CD14-positive monocyte (primary cell): Measurements from ENCODE around the gene RBSN. TPM values are rescaled to one million over a fixed set of nuclear protein-coding genes. Genes with fewer than 3 reads are reported as not detected.
A peak's percentile ranks its signal among the peaks of the same experiment; 100 is the strongest.

Source experiments
- DNase-seq, 3 donors: peaks; one replicate each; pipeline ENCODE4 v3.0.0-alpha.2; 2011 to 2022
- H2AFZ ChIP-seq: 2 replicates; pipeline ENCODE4 v1.6.0; 2012; ENCODE audit warnings: mild to moderate bottlenecking, low read depth, low read length, inconsistent platforms; ENCODE audit not compliant: insufficient read depth, poor library complexity, severe bottlenecking
- H3K27ac ChIP-seq, 2 donors: 1 replicate in 1 of 2; 2 replicates in 1 of 2; pipeline ENCODE4 v1.5.1; 2012 to 2013; ENCODE audit warnings: low read length in 2 of 2, control low read depth in 1 of 2, inconsistent platforms in 1 of 2, low read depth in 1 of 2, mild to moderate bottlenecking in 1 of 2
- H3K27me3 ChIP-seq, 2 donors: one replicate each; pipeline versions ENCODE4 v1.6.0 to v1.6.1; 2011 to 2013; ENCODE audit warnings: low read length in 2 of 2; ENCODE audit not compliant: control insufficient read depth in 2 of 2, insufficient read depth in 2 of 2
- H3K36me3 ChIP-seq, 2 donors: replicated peaks in 1 of 2; 1 replicate in 1 of 2; 2 replicates in 1 of 2; pipeline versions ENCODE4 v1.5.1 to v1.6.1; 2012 to 2013; ENCODE audit warnings: low read length in 2 of 2, control low read depth in 1 of 2, inconsistent platforms in 1 of 2, mild to moderate bottlenecking in 1 of 2; ENCODE audit not compliant: insufficient read depth in 2 of 2, control insufficient read depth in 1 of 2
- H3K4me1 ChIP-seq, 2 donors: 1 replicate in 1 of 2; 2 replicates in 1 of 2; pipeline versions ENCODE4 v1.5.1 to v1.6.1; 2012 to 2013; ENCODE audit warnings: low read length in 2 of 2, control low read depth in 1 of 2, inconsistent platforms in 1 of 2, mild to moderate bottlenecking in 1 of 2, moderate library complexity in 1 of 2; ENCODE audit not compliant: insufficient read depth in 2 of 2, control insufficient read depth in 1 of 2
- H3K4me2 ChIP-seq: replicated peaks from 2 replicates; pipeline ENCODE3; 2012; ENCODE audit warnings: low read length, moderate library complexity, mild to moderate bottlenecking; ENCODE audit not compliant: poor library complexity, severe bottlenecking; ENCODE audit errors: extremely low read depth
- H3K4me3 ChIP-seq, 3 experiments: fragments of 200-600 bp in 1 of 3; sonication (generic) in 1 of 3; replicated peaks in 1 of 3; 1 replicate in 2 of 3; 2 replicates in 1 of 3; pipeline ENCODE4 v1.5.1; 2011 to 2013; ENCODE audit warnings: low read length in 3 of 3, mild to moderate bottlenecking in 3 of 3, control low read depth in 2 of 3, low read depth in 2 of 3, inconsistent platforms in 1 of 3, moderate library complexity in 1 of 3
- H3K79me2 ChIP-seq: 2 replicates; pipeline ENCODE4 v1.6.0; 2012; ENCODE audit warnings: mild to moderate bottlenecking, control low read depth, inconsistent platforms, low read length, moderate library complexity; ENCODE audit not compliant: insufficient read depth
- H3K9ac ChIP-seq: 2 replicates; pipeline ENCODE4 v1.6.0; 2017; ENCODE audit warnings: low read length, mild to moderate bottlenecking; ENCODE audit not compliant: insufficient read depth, poor library complexity, severe bottlenecking
- H3K9me3 ChIP-seq, 2 donors: replicated peaks in 1 of 2; 1 replicate in 1 of 2; 2 replicates in 1 of 2; pipeline versions ENCODE4 v1.5.1 to v1.6.1; 2012 to 2013; ENCODE audit warnings: low read length in 2 of 2, control low read depth in 1 of 2; ENCODE audit not compliant: control insufficient read depth in 1 of 2, insufficient read depth in 1 of 2
- H4K20me1 ChIP-seq: 2 replicates; pipeline ENCODE4 v1.6.0; 2012; ENCODE audit warnings: mild to moderate bottlenecking, low read length, control low read depth, moderate library complexity; ENCODE audit not compliant: insufficient read depth
- H3K27ac Mint-ChIP-seq, 7 donors: one replicate each; pipeline ENCODE4 v1.8.0; 2020; ENCODE audit warnings: mild to moderate bottlenecking in 7 of 7, mixed read lengths in 7 of 7, moderate library complexity in 6 of 7, inconsistent platforms in 2 of 7
- H3K27me3 Mint-ChIP-seq, 3 donors: one replicate each; pipeline ENCODE4 v1.8.0; 2021 to 2022; ENCODE audit warnings: low read depth in 3 of 3, mild to moderate bottlenecking in 3 of 3, mixed read lengths in 3 of 3, moderate library complexity in 3 of 3, inconsistent platforms in 1 of 3
- H3K36me3 Mint-ChIP-seq, 2 donors: one replicate each; pipeline ENCODE4 v1.8.0; 2020; ENCODE audit warnings: mixed read lengths in 2 of 2, inconsistent platforms in 1 of 2, mild to moderate bottlenecking in 1 of 2
- H3K4me1 Mint-ChIP-seq: one replicate; pipeline ENCODE4 v1.8.0; 2020; ENCODE audit warnings: mild to moderate bottlenecking, mixed read lengths
- H3K4me3 Mint-ChIP-seq, 2 donors: one replicate each; pipeline ENCODE4 v1.8.0; 2020; ENCODE audit warnings: mild to moderate bottlenecking in 2 of 2, mixed read lengths in 2 of 2, moderate library complexity in 1 of 2
- H3K9me3 Mint-ChIP-seq, 7 donors: one replicate each; pipeline ENCODE4 v1.8.0; 2020 to 2022; ENCODE audit warnings: mixed read lengths in 7 of 7, mild to moderate bottlenecking in 6 of 7, moderate library complexity in 6 of 7, inconsistent platforms in 2 of 7
- CTCF ChIP-seq: fragments of 200-600 bp; IDR thresholded peaks from one replicate; pipeline ENCODE4 v1.8.0; 2022; ENCODE audit warnings: antibody characterized with exemption, mild to moderate bottlenecking
- WGBS: methylation state at CpG from one replicate; pipeline ENCODE4 v1.1.5; 2013; ENCODE audit warnings: missing lambda C conversion rate; ENCODE audit not compliant: insufficient coverage; 5-methylcytosine and 5-hydroxymethylcytosine counted together
- intact Hi-C, 2 donors: fragments of 100-400 bp; cut with micrococcal nuclease; formaldehyde crosslinking; loops; one replicate each; pipeline versions ENCODE4 v1.15.0 to v1.15.1; 2023
- polyA plus RNA-seq, 3 donors: library from polyadenylated mRNA; depleted of rRNA in 1 of 3; unstranded in 2 of 3; stranded (reverse) in 1 of 3; fragments of 300-500 nt in 2 of 3; fragments of >200 nt in 1 of 3; fragmentation: Illumina TruSeq in 2 of 3; gene quantifications; 1 replicate in 2 of 3; 2 replicates in 1 of 3; pipeline ENCODE4 v1.2.3, GENCODE V29; 2012 to 2021

The RBSN gene
- polyA plus RNA-seq, 3 donors: 6.7 to 10.1 (median 8.1) TPM

GRCh38 chr3:15038306-15038705 is 60.6 kb downstream of the RBSN start:
- H3K9me3 ChIP-seq: no peaks in the 10 kb centered on the region
- no peaks in the 10 kb centered on the region for H4K20me1 ChIP-seq
- 95% methylated on average over 4 of the region's 6 CpGs for WGBS
- H3K4me3 ChIP-seq: no peak overlapping the region
- H3K4me1 ChIP-seq: no peaks in the 10 kb centered on the region
- intact Hi-C loops: no loop called here
- H3K36me3 ChIP-seq: peaks cover 89 to 100% of the 10 kb centered on the region in 2 donors
- no peak overlapping the region for H2AFZ ChIP-seq
- no peak overlapping the region for H3K9ac ChIP-seq
- no peak overlapping the region for H3K27ac Mint-ChIP-seq
- DNase-seq: no peak
- peaks cover 88 to 98% of the 10 kb centered on the region in 2 donors for H3K36me3 Mint-ChIP-seq
- no peak for TF ChIP-seq CTCF
- H3K27ac ChIP-seq: no peak overlapping the region
- no peak overlapping the region for H3K4me3 Mint-ChIP-seq
- no peaks in the 10 kb centered on the region for H3K4me1 Mint-ChIP-seq
- H3K79me2 ChIP-seq: no peaks in the 10 kb centered on the region
- H3K9me3 Mint-ChIP-seq: no peaks in the 10 kb centered on the region
- H3K4me2 ChIP-seq: no peak overlapping the region
- H3K27me3 Mint-ChIP-seq: peaks cover 0 to 1% (median 0%) of the 10 kb centered on the region in 3 donors
- H3K27me3 ChIP-seq: no peaks in the 10 kb centered on the region

- Histone ChIP-seq H2AFZ (no peak overlapping the region), H3K9ac (no peak overlapping the region), H3K79me2 (no peaks in the 10 kb centered on the region), H3K4me2 (no peak overlapping the region), H3K27ac (peak overlapping the region in 1 of 2 donors; percentile 3), H3K36me3 (peaks cover 92 to 100% of the 10 kb centered on the region in 2 donors), H3K4me3 (no peak overlapping the region), H3K4me1 (no peaks in the 10 kb centered on the region), H4K20me1 (no peaks in the 10 kb centered on the region), H3K27me3 (no peaks in the 10 kb centered on the region), H3K9me3 (no peaks in the 10 kb centered on the region)
- no peaks in the 10 kb centered on the region for H3K9me3 Mint-ChIP-seq
- no peaks in the 10 kb centered on the region for H3K4me1 Mint-ChIP-seq
- no peak for TF ChIP-seq CTCF
- WGBS: 77% methylated on average over 3 of the region's 3 CpGs
- no peak for DNase-seq
- no peak overlapping the region for H3K4me3 Mint-ChIP-seq
- intact Hi-C loops: no loop called here
- H3K36me3 Mint-ChIP-seq: peaks cover 88 to 98% of the 10 kb centered on the region in 2 donors
- no peaks in the 10 kb centered on the region for H3K27me3 Mint-ChIP-seq
- H3K27ac Mint-ChIP-seq: no peak overlapping the region
Observed at GRCh38 chr3:15033103-15033502, 65.8 kb downstream of the RBSN start.
